Raji (cell line): ENCODE data around the gene ESF1.

ENCODE experiments used
- POLR2A ChIP-seq: IDR thresholded peaks from 2 replicates; pipeline ENCODE4 v1.6.1; 2011; ENCODE audit warnings: low read depth, low read length, control low read depth; ENCODE audit not compliant: insufficient read depth

Gene ESF1

GRCh38 chr20:13703265-13703664 is 81.5 kb downstream of the ESF1 start:
- TF ChIP-seq POLR2A, result no peak

- TF ChIP-seq POLR2A, result no peak
These were observed 83.2 kb downstream of the ESF1 start for GRCh38 chr20:13701486-13701885.

- no peak for TF ChIP-seq POLR2A
These were observed 84.0 kb downstream of the ESF1 start for GRCh38 chr20:13700761-13701160.

GRCh38 chr20:13694420-13695150 is 90.1 kb downstream of the ESF1 start:
- no peak for TF ChIP-seq POLR2A

GRCh38 chr20:13692802-13693736 is 91.7 kb downstream of the ESF1 start:
- TF ChIP-seq POLR2A, result no peak

GRCh38 chr20:13690943-13691342 is 93.8 kb downstream of the ESF1 start:
- no peak for TF ChIP-seq POLR2A

GRCh38 chr20:13687815-13688214 is 96.9 kb downstream of the ESF1 start:
- TF ChIP-seq POLR2A, result no peak

- no peak for TF ChIP-seq POLR2A
These were observed 99.1 kb downstream of the ESF1 start for GRCh38 chr20:13685623-13686022.

GRCh38 chr20:13684566-13685222 is 100.0 kb downstream of the ESF1 start:
- no peak for TF ChIP-seq POLR2A

- no peak for TF ChIP-seq POLR2A
These were observed 100.9 kb downstream of the ESF1 start for GRCh38 chr20:13683833-13684232.

- no peak for TF ChIP-seq POLR2A
These were observed 103.2 kb downstream of the ESF1 start for GRCh38 chr20:13681248-13682125.

- TF ChIP-seq POLR2A, result no peak
These were observed 105.8 kb downstream of the ESF1 start for GRCh38 chr20:13678944-13679343.

GRCh38 chr20:13677241-13677640 is 107.5 kb downstream of the ESF1 start:
- no peak for TF ChIP-seq POLR2A

GRCh38 chr20:13676682-13677081 is 108.0 kb downstream of the ESF1 start:
- TF ChIP-seq POLR2A, result no peak

GRCh38 chr20:13672690-13673089 is 112.0 kb downstream of the ESF1 start:
- TF ChIP-seq POLR2A, result no peak
